Activated naive CD8-positive, alpha-beta T cell treated with anti-CD3 and anti-CD28 coated beads, Interleukin-2, amount 50 U/mL, for 16 hours (primary cell): ENCODE measurements around the gene TENM4.

Experiments used
- DNase-seq: peaks from one replicate; pipeline ENCODE4 v3.0.0-alpha.2; 2020; ENCODE audit warnings: low read depth, low spot score

The TENM4 gene

GRCh38 chr11:79026803-79027445 is 413.9 kb downstream of the TENM4 start:
- DNase-seq, result no peak

DNA sequence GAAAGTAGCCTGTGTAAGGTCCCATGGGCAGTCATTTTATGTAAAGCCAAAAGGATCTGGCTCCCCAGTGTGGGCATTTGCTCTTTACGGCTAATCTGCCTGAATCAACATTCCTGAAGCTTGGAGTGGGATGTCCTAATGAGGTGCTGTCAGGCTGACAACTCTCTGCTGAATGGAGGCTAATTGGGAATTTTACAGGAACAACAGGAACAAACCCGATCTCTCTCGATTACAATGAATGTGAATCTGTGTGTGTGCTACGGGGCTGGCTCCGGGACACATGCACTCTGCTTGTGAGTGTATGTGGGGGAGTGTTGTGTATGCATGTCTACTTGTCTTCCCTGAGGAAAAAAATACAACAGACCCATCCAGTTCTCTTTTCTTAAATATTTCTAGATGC is 415.2 kb downstream of the TENM4 start:
- DNase-seq, result no peak

GRCh38 chr11:79025097-79025496 is 415.7 kb downstream of the TENM4 start:
- DNase-seq, result no peak

GRCh38 chr11:79022265-79022664 is 418.6 kb downstream of the TENM4 start:
- no peak for DNase-seq

DNA sequence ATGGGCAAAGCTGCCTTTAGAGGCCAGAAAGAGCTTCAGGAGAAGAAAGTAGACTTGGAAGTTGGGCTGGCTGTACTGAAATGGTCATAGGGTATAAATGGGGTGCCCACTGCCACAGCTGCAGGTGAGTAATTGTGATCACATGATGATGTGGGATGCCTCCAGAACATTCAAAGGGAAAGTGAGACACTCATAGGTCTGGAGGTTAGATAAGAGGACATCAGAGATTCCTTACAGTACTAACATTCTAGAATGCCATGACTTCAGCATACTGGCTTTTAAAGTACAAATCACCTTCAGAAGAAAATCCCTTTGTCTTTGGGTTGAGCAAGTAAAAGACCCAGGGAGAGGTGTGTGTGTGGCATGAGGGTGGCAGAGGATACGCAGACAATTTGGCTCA is 419.2 kb downstream of the TENM4 start:
- DNase-seq, result no peak

- DNase-seq, result no peak
Measured at GRCh38 chr11:79019975-79020374, 420.9 kb downstream of the TENM4 start.

- no peak for DNase-seq
Measured at GRCh38 chr11:79019277-79019676, 421.6 kb downstream of the TENM4 start.

GRCh38 chr11:79018371-79018849 is 422.4 kb downstream of the TENM4 start:
- no peak for DNase-seq

DNA sequence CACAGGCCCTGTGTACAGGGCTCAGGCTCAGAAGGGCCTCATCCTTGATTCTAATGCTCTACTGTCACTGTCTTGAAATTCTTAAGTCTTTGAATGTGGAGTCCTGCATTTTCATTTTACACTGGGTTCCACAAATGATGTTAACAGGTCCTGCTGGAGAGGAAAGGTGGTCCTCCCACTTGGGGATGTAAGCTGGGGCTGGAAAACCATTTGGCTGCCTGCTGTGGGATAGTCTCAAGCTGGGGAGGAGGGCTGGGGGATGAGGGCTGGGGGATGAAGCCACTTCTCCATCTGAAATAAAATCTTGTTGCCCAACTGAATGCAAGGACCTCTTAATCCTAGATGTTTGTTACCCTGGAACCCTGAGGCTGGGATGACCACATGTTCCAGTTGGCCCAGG is 423.0 kb downstream of the TENM4 start:
- DNase-seq, result no peak

- no peak for DNase-seq
Measured at GRCh38 chr11:79013509-79013908, 427.3 kb downstream of the TENM4 start.

GRCh38 chr11:79011357-79011756 is 429.5 kb downstream of the TENM4 start:
- DNase-seq, result no peak

GRCh38 chr11:79007771-79008402 is 432.9 kb downstream of the TENM4 start:
- DNase-seq, result no peak

GRCh38 chr11:79006854-79007253 is 434.0 kb downstream of the TENM4 start:
- no peak for DNase-seq

- DNase-seq, result no peak
Measured at GRCh38 chr11:78996007-78996406, 444.8 kb downstream of the TENM4 start.

DNA sequence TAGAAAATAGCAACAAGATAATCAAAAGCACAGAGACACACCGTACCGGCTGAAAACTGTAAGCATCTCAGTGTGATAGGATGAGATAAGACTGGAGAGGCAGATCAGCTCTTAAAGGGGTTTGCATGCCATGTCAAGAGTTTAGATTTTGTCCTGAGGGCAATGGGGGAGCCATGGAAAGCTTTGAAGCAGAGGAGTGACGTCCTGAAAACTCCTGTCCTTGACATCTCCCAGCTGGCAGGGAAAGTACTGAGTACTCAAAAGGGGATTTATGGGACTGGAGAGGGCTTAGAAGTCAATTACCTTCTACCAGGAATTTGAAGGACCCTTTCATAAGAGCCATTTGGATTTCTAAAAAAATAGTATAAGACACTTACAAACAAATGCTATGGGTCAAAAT is 445.7 kb downstream of the TENM4 start:
- no peak for DNase-seq

DNA sequence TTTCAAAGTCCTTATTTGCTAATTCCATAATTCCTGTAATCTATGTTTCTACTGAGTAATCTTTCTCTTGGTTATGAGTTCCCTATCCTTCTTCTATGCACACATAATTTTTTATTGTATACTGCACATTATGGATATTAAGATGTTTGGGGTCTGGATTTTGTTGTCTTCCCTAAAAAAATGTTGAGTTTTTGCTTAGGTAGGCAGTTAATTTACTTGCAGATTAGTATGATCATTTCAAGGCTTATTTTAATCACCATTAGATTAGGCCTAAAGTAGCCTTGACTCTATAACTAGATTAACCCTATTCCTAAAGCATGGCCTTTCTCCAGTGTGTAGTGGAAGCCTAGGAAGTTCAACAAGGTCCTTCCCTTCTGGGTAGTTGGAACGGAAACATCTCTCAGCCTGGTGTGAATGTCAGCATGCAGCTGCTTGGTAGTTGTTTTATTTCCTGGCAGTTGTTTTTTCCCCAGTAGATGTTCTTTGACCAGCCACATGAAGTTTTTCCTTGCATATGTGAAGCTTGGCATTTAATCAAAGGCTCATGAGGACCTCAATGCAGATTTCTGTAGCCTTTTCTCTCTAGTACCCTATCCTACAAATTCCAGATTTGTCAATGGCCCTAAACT is 446.9 kb downstream of the TENM4 start:
- DNase-seq, result no peak

DNA sequence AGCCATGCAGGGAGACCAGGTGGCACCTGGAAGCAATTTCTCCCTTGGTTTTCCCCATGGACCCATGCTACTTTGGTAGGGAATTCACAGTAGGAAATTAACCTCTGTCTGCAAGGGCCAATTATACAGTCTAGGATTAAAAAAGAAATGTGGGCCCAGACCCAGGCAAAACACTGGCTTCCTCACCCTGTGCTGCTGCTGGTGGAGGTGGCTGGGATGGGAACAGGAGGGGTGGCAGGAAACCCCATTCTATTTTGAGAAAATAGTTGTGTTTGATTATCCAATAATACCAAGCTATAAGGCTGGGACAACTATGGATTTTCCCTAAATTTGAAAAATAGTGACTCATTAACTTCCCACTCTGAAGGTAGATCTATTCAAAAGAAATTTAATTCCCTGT is 449.1 kb downstream of the TENM4 start:
- no peak for DNase-seq

DNA sequence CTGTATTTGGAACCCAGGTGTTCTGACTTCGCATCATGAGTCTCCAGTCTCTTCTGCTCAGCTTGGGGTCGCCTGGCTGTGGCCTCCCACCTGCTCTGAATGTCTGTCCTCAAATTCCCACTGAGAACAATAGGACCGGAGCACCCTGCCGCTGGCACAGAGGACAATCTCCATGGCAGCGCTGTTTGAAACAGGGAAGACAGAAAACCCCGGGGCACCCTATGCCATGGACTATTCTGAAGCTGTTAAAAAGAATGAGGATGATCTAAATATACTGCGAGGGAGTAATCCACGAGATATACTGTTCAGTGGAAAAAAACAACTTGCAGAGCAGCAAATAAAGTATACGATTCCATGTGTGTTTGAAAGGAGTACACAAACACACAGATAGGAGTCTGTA is 450.6 kb downstream of the TENM4 start:
- DNase-seq, result no peak

DNA sequence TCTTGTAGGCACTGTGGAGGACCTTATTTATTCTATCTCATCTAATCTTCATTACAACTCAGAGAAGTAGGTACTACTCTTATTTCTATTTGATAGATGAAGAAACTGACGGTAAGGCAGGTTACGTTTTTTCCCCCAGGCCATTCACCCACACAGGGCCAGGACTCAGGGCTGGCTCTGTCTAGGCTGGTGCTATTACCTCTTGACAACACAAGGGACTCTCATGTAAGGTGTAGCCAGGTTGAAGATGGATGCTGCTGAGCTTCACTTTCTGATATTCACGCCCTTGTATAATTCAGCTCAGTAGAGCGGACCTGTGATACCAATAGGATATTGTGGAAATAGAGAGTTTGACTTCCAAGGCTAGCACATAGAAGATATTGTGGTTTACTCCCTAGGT is 453.1 kb downstream of the TENM4 start:
- DNase-seq, result no peak

GRCh38 chr11:78986305-78986704 is 454.5 kb downstream of the TENM4 start:
- no peak for DNase-seq

GRCh38 chr11:78985663-78986062 is 455.2 kb downstream of the TENM4 start:
- DNase-seq, result no peak

- DNase-seq, result no peak
Measured at GRCh38 chr11:78982473-78982872, 458.4 kb downstream of the TENM4 start.

DNA sequence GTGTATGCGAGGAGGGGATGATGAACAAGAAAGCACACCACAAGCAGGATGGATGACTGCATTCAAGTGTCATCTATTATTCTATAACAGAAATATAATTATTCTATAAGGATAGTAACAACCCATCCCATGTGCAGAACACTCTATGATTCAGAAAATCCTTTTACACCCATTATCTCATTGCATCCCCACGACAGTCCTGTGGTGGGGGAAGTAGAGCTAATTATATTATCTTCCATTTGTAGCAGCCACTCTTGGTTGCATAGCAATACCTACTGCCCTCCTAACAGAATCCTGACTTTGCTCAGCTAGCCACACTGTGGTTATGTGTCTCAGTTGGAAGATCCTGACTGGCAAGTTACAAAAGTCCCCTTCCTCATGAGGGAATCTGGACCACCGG is 459.7 kb downstream of the TENM4 start:
- no peak for DNase-seq
